Middle frontal gyrus (tissue), 1 donor: ENCODE results near the gene EFNA3.

Experiments
- DNase-seq: peaks from one replicate; pipeline ENCODE4 v3.0.0-alpha.2; 2015; ENCODE audit warnings: low spot score; ENCODE audit errors: extremely low spot score

EFNA3 gene

GRCh38 chr1:155066777-155067176 lies 11.9 kb upstream of the EFNA3 start:
- DNase-seq = no peak

- DNase-seq = no peak
Measured at GRCh38 chr1:155068599-155068998, 10.0 kb upstream of the EFNA3 start.

GRCh38 chr1:155069551-155070157 lies 9.0 kb upstream of the EFNA3 start:
- no peak for DNase-seq

GRCh38 chr1:155070158-155070621 lies 8.4 kb upstream of the EFNA3 start:
- no peak for DNase-seq

- peak; percentile 64 for DNase-seq
Measured at GRCh38 chr1:155070721-155071569, 7.7 kb upstream of the EFNA3 start.

- DNase-seq = no peak
Measured at GRCh38 chr1:155071701-155072100, 6.9 kb upstream of the EFNA3 start.

GRCh38 chr1:155072531-155073289 lies 5.9 kb upstream of the EFNA3 start:
- no peak for DNase-seq

- no peak for DNase-seq
Measured at GRCh38 chr1:155073377-155074242, 5.0 kb upstream of the EFNA3 start.

GRCh38 chr1:155075535-155075934 lies 3.1 kb upstream of the EFNA3 start:
- DNase-seq = no peak

- DNase-seq = no peak
Measured at GRCh38 chr1:155076371-155076770, 2.3 kb upstream of the EFNA3 start.

GRCh38 chr1:155077346-155077745 lies 1.3 kb upstream of the EFNA3 start:
- no peak for DNase-seq

GRCh38 chr1:155077758-155078445 lies 735 bp upstream of the EFNA3 start:
- DNase-seq = no peak

GRCh38 chr1:155079210-155079486 lies 511 bp downstream of the EFNA3 start:
- DNase-seq = no peak

GRCh38 chr1:155079487-155080311 lies 1.1 kb downstream of the EFNA3 start:
- no peak for DNase-seq

- DNase-seq = no peak
Measured at GRCh38 chr1:155080312-155081228, 1.9 kb downstream of the EFNA3 start.

- DNase-seq = no peak
Measured at GRCh38 chr1:155081472-155082300, 3.0 kb downstream of the EFNA3 start.

GRCh38 chr1:155082301-155083051 lies 3.8 kb downstream of the EFNA3 start:
- DNase-seq = no peak
